Ishikawa (cell line): ENCODE measurements around the gene SEC16A.

Experiments used
- CEBPB ChIP-seq: IDR thresholded peaks from 2 replicates; pipeline ENCODE4 v1.6.1; 2012
- CREB1 ChIP-seq: IDR thresholded peaks from 2 replicates; pipeline ENCODE4 v1.6.1; 2012; ENCODE audit warnings: low read depth
- EGR1 ChIP-seq: IDR thresholded peaks from 2 replicates; pipeline ENCODE4 v1.6.1; 2012
- EP300 ChIP-seq: IDR thresholded peaks from 2 replicates; pipeline ENCODE4 v1.6.1; 2012; ENCODE audit warnings: borderline replicate concordance
- FOXM1 ChIP-seq: IDR thresholded peaks from 2 replicates; pipeline ENCODE4 v1.6.1; 2012; ENCODE audit warnings: low read depth, borderline replicate concordance
- MAX ChIP-seq: IDR thresholded peaks from 2 replicates; pipeline ENCODE4 v1.6.1; 2012
- NFIC ChIP-seq: IDR thresholded peaks from 2 replicates; pipeline ENCODE4 v1.6.1; 2012
- RAD21 ChIP-seq: IDR thresholded peaks from 2 replicates; pipeline ENCODE4 v1.6.1; 2012; ENCODE audit warnings: low read depth
- REST ChIP-seq: IDR thresholded peaks from 2 replicates; pipeline ENCODE4 v1.6.1; 2012; ENCODE audit warnings: low read depth, mild to moderate bottlenecking
- TAF1 ChIP-seq: IDR thresholded peaks from 2 replicates; pipeline ENCODE4 v1.6.1; 2012; ENCODE audit warnings: low read depth, mild to moderate bottlenecking
- TCF12 ChIP-seq: IDR thresholded peaks from 2 replicates; pipeline ENCODE4 v1.6.1; 2012; ENCODE audit warnings: low read depth
- TEAD4 ChIP-seq: IDR thresholded peaks from 2 replicates; pipeline ENCODE4 v1.6.1; 2012
- YY1 ChIP-seq: IDR thresholded peaks from 2 replicates; pipeline ENCODE4 v1.6.1; 2012; ENCODE audit warnings: low read depth
- ZBTB7A ChIP-seq: IDR thresholded peaks from 2 replicates; pipeline ENCODE4 v1.6.1; 2012; ENCODE audit warnings: low read depth
- TF ChIP-seq, protein P1 (sequence below): IDR thresholded peaks from 2 replicates; pipeline ENCODE4 v1.6.1; 2012

Gene SEC16A

GRCh38 chr9:136501686-136502085, 18.8 kb upstream of the SEC16A start:
- no peak for TF ChIP-seq NFIC
- TF ChIP-seq CEBPB: no peak
- TF ChIP-seq CREB1: no peak
- TF ChIP-seq TCF12: no peak
- TF ChIP-seq, protein P1, sequence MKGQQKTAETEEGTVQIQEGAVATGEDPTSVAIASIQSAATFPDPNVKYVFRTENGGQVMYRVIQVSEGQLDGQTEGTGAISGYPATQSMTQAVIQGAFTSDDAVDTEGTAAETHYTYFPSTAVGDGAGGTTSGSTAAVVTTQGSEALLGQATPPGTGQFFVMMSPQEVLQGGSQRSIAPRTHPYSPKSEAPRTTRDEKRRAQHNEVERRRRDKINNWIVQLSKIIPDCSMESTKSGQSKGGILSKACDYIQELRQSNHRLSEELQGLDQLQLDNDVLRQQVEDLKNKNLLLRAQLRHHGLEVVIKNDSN: no peak
- TF ChIP-seq ZBTB7A: no peak
- TF ChIP-seq EGR1: no peak
- no peak for TF ChIP-seq RAD21
- no peak for TF ChIP-seq TAF1
- no peak for TF ChIP-seq FOXM1
- no peak for TF ChIP-seq YY1
- TF ChIP-seq EP300: no peak
- no peak for TF ChIP-seq REST
- no peak for TF ChIP-seq TEAD4
- no peak for TF ChIP-seq MAX

DNA sequence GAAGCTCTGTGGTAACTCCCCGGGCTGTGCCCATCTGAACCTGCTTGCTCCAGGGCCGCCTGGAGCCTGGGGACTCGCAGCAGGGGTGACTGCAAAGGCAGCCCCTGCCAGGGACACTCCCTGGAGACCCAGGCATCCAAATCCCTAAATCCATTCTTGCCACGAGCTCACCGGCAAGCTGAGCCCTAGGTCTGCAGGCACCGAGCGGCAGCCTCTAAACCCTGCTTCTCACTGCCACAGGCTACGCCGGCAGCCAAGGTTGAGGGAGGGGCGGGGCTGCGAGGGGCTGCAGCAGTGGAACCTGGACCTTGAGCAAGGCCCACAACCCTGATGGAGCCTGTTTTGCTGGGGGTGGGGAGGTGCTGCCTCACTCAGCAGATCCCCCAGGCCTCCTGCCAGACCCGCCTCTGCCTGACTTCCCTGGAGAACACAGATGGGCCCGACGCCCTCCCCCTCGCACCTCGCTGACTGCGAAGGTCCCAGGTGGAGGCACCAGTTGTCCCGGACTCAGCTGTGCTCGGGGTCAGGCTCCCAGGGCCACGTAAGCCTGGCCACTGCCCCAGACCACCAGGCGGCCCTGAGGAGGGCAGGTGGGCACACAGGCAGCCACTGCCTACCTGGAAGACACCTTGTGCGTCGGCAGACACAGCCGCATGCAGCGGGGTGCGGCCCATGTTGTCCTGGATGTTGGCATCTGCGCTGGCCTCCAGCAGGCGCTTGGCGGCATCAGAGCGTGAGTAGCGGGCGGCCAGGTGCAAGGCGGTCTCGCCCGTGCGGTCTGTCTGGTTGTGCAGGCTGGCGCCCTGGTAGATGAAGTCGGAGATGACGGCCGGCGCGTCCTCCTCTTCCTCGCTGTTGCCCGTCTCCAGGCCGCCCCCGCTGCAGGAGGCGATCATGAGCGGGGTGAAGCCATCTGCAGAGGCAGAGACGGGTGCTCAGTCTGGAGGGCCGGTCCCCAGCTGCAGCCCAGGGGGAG, 17.4 kb upstream of the SEC16A start:
- TF ChIP-seq TCF12: no peak
- TF ChIP-seq ZBTB7A: no peak
- TF ChIP-seq TEAD4: no peak

DNA sequence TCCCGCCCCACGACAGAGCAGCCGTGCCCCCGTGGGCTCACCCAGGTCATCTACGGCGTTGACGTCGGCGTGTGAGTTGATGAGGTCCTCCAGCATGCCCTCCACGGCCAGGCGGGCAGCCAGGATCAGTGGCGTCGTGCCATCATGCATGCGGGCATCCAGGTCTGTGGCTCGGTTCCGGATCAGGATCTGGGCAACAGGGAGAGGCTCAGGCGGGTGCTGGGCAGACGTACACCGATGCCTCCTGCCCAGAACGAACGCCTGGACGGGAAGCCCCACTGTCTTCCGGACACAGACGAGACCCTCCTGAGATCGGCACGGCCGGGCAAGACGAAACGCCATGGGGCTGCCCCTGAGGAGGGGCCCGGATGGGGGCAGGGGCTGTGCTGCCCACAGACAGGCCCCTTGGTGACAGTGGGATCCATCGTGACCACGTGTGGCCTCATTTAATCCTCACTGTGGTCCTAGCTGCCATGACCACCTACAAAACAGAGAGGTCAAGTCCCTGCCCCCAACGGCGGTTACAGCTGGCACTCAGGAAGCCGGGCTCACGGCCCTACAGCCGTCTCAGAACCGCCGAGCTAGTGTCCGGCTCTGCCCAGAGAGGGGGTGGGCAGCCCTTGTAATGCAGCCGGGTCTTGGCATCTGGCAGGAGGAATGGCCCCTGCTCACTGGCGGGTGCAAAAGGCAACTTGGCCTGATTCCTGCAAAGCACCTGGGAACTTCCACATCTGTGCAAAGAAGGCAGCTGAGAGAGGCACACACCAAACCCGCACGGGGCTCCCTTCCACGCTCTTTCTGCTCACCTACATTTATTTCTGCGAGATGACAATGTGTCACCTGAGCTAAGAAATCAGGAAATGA, 16.5 kb upstream of the SEC16A start:
- TF ChIP-seq TEAD4: no peak
- TF ChIP-seq NFIC: no peak
- no peak for TF ChIP-seq EGR1

DNA sequence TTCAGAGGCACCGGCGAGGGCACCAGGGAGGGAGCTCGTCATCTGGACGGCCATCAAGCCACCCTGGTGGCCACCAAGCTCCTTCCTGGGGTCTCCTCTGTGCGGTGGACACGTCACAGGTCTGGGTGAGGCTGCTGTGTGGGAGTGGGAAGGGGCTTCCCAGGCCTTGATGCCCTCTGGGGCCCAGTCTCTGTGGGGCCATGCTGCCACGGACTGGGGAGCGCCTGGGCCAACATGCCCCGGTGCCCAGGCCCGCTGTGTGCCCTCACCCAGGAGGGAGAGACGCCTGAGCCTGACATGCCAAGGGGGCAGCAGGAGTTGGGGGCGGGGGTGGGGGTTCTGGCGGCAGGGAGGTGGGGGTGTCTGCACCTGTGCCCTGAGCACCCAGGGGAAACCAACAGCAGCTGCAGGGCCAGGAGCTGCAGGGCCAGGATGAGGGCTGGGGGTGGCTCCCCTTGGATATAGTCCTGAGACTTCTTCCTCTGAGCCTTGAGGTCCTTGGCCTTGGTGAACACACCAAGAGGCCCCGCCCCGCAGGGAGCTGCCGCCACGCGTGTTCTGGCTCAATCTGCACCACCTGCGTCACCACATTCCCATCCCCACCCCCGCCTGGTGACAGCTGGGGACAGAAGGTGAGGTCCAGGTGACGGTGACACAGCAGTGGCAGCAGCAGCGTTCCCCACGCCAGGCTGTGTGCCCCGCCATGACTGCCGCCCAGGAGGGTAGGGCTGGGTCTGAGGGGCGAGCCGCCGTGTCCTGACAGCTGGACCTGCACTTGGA, 15.3 kb upstream of the SEC16A start:
- no peak for TF ChIP-seq TAF1

DNA sequence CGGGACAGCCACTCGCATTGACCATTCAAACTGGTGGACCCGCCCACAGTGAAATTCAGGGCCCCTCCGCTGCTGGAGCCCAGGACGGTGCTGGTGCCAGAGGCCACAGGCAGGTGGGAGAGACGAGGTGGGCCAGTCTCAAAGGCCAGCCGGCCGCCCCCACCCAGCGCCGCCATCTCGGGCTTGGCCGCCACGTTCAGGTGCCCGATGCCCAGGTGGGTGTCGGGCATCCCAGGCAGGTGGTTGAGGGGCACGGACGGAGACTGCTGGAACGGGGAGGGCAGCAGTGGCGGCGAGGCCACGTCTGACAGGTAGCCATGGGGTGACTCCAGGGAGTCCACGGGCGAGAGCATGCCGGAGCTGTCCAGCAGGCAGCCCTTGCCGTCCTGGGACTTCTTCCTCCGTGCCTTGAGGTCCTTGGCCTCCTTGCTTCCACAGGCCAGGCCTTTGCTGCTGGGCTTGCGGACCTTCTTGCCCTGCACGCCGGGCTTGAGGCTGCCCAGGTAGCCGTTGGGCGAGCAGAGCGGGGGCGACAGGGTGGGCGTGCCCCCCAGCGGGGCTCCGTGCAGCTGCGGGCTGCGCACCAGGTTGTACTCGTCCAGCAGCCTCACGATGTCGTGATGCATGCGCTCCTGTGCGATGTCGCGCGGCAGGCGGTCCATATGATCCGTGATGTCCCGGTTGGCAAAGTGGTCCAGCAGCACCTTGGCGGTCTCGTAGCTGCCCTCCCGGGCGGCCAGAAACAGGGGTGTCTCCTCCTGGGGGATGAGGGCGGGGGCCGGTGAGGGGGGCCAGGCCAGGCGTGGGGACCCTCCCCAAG, 14.2 kb upstream of the SEC16A start:
- TF ChIP-seq TEAD4 (no peak), REST (peak; percentile 60)

GRCh38 chr9:136496181-136496580, 13.3 kb upstream of the SEC16A start:
- TF ChIP-seq NFIC (no peak), REST (no peak), CEBPB (no peak), ZBTB7A (no peak), RAD21 (no peak), EGR1 (no peak), TAF1 (no peak), CREB1 (no peak), YY1 (no peak), MAX (no peak)
